Hepatocyte (in vitro differentiated cells): ENCODE measurements around the gene PTPRM.

ENCODE experiments used
- CTCF ChIP-seq: fragments of 200-600 bp; sonication (generic); IDR thresholded peaks from 2 replicates; pipeline ENCODE4 v1.5.1; 2016; ENCODE audit warnings: antibody characterized with exemption, mild to moderate bottlenecking; ENCODE audit not compliant: poor library complexity
- EZH2 ChIP-seq: fragments of 200-600 bp; sonication (generic); IDR thresholded peaks from 2 replicates; pipeline ENCODE4 v1.6.1; 2016; ENCODE audit warnings: antibody characterized with exemption, mild to moderate bottlenecking, borderline replicate concordance
- EZH2phosphoT487 ChIP-seq: fragments of 200-600 bp; sonication (generic); IDR thresholded peaks from one replicate; pipeline ENCODE4 v1.6.1; 2018; ENCODE audit warnings: antibody characterized with exemption, mild to moderate bottlenecking, low read depth, moderate library complexity; ENCODE audit not compliant: unreplicated experiment, severe bottlenecking

GRCh38 chr18:8130096-8130495, 563.0 kb downstream of the PTPRM start:
- TF ChIP-seq CTCF (no peak), EZH2 (no peak), EZH2phosphoT487 (no peak)
